ENCODE data around the gene SAMD4A.

Gene SAMD4A

DNA sequence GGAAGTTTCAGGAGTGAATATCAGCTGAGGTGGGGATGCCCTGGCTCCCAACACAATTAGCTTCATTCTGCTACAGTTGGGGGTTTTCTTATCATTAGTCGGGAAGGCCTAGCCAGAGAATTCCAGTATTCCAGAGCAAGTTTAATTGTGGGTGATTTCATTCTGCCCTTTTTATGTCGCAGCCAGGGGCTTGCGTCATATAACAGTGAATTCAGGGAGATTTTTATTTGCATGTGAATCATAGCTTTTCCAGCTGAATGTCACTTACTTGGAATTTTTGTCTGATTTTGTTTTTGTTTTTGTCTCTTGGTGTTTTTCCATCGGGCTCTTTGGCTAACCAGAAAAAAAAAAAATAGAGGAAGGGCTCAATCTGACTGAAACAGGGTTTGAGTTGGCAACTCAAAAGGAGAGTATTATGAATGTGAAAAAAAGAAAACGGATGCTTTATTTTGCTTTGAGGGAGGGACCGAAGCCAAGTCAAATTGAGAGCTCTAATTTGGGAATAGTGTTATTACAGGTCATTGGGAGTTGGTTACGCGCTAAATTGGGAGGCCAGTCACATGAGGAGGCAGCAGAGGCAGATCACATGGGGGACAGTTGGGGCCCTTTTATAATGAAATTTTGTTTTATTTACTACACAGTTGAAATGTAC, 119.4 kb downstream of the SAMD4A start:
- peak; percentile 92 for DNase-seq

DNA sequence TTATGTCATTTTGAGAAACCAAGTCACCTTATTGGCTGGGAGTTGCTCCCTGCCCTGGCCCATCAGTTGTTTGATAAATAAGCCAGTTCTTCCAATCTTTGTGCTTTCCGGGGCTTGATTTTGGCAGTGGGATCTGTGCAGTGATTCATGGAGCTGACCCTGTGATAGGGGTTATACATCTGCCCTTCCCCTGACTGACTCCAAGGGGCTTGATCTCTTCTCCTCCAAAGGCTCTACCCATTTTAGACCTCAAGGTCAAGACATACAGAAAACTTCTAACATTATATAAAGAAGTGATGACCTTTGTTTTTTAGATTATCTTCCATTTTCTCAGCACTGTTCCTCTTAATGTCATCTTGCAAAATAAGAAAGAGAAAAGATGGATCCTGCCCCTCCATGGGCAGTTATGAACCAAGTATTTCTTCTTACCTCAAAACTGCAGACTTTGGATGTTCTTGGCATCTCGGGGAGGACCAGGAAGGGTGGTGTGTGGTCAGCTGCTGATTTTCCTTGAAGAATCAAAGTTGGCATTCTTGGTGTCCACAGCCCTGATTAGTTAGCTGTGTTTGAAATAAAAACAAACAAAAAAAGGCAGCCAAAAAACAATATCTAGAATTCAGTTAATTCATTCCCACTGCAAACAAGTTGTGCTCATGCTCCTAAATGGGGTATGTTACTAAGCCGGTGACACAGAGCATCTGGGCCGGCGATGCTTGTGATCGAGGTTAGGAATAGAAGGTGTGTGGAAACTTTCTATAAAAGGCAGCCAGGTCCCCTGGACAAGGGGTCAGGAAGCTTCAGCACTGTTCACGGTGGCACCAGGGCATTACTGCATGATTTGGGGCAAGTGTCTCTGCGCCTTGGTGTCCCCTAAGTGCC, 120.2 kb downstream of the SAMD4A start:
- DNase-seq = no peak

DNA sequence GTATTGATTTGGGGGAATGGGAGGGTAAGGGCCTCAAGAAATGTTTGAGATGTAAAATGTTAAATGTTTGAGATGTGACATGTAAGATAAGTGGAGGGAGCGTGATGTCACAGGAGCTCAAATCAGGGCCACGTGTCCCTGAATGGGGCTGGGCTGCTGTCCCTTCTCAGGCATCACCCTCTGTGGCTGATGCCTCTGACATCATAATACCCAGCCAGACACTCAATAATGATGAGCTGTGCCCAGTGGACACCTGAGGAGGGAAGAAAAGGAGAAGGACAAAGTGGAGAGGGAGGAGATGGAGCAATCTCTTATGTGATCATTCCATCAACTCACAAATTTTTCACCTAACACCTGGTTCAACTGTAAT, 120.8 kb downstream of the SAMD4A start:
- no peak for DNase-seq

DNA sequence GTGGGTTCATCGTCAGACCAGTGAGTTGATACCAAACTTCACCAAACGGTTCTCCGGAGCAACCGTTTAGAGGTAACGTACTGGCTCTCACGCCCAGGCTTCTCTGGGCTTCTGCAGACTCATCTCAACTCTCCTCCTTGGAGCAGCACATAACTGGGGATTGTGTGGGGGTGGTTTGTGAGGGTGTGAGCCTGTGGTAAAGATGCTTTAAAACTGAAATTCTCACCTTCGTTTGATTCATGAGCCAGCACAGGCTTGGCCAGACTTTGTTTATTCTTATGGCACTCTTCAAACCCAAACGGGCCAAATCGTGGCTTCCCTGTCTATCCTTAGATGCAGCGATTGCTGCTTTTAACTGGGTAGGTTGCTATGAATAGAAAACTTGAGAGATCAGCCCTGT, 121.3 kb downstream of the SAMD4A start:
- no peak for DNase-seq

DNA sequence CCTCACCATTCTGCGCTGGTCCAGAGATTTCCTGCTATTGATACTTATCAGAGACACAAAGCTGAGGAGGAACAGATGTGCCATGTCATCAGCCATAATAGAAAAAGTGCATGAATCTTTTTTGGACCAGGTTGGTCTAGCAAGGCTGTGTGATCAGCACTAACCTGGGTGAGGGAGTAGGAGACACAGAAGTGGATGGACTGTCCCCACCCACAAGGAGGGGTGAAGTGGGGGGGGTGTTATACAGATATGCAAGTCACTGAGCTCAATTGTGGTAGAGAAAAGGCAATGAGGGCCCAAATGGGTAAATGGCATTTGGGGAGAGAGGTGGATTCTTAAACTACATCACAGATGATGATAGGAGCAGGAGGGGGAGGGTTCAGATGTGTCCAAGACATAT, 123.0 kb downstream of the SAMD4A start:
- no peak for DNase-seq

DNA sequence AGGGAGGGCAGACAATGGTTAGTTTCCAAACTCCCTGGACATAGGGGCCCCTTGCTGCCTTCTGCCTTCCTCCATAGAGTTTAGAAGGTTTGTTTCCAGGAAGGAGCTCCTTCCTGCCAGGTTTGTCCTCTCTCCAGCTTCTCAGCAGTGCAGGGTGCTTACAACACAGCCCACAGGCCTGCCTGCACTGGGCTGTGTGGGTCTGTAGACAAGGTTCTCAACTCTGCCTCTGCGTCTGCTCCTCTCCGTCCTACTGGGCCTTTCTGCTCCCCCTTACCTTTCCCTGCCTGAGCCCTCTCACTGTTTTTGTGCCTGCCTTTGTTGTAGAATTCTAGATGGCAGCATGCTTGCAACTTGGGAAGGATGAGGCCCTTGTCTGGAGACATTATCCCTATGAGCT, 124.0 kb downstream of the SAMD4A start:
- DNase-seq = no peak

DNA sequence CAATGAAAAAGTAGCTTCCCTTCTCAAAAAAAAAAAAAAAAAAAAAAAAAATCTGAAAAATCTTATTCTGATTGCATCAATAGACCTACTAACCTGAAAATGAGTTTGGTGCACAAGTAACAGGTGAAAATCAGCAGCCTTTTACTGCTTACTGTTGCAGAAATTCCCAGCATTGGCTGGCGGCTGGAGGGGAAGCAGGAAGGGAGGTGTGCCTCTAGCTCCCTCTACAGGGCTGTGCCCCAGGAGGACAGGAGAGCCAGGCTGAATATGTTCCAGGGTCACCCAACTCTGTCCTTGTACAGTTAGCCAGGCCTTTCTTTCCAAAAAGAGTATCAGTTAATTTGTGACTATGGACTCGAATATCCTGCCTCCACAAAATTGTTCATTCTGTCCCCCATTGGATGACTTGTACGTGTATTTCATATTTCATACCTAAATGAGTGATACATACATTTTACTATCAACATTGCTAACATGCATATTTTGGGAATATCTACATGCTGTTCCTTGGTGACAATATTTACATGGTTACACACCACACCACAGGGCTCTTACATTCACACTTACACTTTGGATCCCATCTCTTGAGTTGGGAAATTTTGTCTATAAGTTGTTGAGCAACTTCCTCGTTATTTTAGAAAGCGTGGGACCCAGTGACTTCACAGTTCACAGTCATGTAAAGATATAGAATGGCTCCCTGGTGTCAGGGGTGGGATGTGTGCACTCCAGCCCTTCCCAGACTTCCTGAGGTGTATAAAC, 124.8 kb downstream of the SAMD4A start:
- DNase-seq = peak; percentile 68

DNA sequence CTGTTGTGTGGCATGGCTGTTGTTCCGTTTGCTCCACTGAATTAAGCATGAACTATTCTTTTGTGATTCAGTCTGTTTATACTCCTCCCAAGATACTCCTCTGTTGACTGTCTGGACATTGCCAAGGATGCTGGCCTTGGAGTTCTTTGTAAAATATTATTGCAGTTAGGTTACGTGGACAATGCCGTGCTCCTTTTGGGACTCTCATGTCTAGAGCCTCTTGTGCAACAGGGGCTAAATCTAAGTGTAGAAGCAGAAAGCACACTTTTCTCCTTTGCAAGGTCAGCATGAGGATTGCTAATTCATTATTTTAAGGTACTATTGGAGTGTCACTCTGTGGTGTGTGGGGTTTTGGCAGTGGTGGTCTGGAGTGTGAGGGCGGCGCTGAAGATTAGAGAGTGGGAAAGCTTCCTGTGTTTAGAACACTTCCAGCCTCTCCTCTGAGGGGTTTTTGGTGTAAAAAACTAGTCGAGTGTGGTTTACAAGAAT, 125.4 kb downstream of the SAMD4A start:
- DNase-seq = no peak

DNA sequence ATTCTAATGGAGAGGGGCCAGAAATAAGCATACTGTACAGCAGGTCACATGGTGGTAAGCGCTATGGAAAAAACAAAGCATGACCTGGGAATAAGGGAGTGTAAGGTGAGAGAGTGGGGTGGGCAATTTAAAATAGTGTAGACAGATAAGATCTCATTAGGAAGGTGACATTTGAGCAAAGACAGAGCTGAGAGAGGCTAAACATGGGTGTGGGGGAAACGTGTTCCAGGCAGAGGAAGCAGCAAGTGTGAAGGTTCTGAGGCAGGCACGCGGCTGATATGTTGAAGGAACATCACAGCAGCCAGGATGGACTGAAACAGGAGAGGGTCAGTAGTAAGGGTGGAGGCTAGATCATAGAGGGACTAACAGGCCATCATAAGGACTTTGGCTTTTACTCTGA, 126.8 kb downstream of the SAMD4A start:
- no peak for DNase-seq

DNA sequence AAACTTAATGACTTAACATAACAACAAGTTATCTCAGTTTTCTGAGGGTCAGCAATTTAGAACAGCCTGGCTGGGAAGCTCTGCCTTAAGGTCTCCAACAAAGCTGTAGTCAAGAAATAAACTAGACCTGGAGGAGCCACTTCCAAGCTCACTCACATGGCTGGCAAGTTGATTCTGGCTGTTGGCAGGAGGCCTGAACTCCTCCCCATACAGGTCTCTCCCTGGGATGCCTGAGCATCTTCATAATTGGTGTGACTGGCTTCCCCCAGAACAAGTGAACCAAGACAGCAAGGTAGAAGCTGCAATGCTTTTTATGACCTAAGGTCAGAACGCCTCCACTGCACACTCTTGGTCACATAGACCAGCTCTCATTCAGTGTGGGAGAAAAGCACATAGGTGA, 128.3 kb downstream of the SAMD4A start:
- no peak for DNase-seq

DNA sequence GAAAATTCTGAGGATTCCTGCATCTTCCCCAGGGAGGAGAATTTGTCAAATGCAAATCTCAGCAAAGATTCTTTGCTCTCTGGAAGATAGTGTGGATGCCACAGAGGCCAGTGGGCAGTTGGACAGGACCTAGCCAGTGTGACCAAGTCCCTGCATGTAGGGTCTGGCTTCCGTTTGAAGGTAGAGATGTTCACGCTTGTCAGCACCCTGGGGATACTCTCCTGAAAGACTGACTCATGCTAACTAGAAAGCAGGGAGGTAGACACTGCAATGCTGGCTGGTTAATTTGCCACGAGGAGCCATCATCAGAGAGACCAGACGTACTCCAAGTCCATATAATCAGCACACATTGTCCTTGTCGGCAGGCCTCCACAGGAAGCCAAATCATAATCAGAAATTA, 130.1 kb downstream of the SAMD4A start:
- DNase-seq = no peak

DNA sequence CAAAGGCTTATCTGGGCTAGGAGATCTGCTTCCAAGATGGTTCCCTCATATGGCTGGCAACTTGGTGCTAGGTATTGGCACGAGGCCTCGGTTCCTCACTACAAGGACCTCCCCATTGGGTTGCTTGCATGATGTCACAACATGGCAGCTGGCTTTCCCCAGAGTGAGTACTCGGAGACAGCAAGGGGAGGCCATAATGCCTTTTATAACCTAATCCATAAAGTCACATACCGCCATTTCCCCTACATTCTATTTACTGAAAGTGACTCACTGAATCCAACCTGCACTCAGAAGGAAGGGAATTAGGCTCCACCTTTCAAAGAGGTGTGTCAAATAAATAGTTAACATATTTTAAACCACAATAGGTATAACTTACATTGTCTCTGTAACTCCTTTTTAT, 130.9 kb downstream of the SAMD4A start:
- no peak for DNase-seq

DNA sequence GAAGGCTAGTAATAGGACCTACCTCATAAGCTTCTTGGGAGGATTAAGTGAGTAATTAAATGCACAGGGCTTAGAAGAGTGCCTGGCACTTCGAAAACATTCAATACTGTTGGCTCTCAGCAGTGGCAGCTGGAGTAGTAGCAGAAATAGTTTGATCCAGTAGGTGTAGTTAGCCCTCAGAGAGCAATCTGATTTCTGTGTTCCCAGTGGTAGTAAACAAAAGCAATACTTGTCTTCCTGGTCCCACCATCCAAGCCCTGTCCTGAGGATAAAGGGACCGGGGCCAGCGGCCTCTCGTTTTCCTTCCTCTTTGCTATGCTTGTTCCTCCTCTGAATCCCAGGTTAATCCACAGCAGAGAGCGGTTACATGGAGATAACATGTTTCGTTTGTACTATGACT, 131.6 kb downstream of the SAMD4A start:
- DNase-seq = no peak

DNA sequence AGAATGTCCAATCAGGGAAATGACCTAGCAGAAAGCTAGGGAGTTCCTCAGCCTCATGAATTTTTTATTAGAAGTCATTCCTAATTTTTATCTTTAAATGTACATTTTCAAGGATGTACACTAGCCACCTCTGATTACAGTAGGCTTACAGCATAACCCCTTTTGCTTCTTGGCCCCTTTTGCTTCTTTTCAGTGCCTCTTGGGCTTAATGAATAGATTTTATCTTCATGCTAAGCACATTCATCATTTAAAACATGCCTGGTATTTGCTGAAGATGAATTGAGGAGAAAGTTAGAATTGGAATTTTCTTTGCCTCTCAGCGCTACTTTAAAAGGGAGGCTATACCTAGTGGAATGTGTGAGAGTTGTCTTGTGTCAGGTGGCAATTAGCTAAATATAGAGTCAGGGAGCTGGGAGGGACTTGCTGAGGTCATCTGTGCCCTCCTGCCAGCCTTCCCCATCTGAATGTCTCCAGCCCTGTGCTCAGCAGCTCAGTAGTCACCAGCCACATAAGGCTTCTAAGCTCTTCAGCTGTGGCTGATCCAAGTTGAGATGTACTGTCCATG, 132.1 kb downstream of the SAMD4A start:
- DNase-seq = peak; percentile 50

DNA sequence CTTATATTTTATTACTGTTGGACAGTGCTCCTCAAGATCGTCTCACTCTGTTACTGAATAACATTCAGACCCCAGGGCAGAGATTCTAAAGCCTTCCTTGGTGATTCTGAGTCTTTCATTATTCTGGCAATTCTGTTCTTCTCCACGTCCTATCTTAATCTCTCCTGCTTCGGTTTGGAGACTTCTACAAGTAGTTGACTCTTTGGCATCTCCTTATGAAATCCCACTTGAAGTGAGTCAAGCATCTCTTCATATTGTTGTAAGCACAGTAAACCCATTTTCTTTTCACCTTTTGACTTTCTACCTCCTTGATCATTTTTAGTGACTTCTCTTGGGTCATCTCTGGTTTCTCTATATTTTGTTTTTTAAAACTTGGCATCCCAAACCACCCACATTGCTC, 132.8 kb downstream of the SAMD4A start:
- DNase-seq = no peak

DNA sequence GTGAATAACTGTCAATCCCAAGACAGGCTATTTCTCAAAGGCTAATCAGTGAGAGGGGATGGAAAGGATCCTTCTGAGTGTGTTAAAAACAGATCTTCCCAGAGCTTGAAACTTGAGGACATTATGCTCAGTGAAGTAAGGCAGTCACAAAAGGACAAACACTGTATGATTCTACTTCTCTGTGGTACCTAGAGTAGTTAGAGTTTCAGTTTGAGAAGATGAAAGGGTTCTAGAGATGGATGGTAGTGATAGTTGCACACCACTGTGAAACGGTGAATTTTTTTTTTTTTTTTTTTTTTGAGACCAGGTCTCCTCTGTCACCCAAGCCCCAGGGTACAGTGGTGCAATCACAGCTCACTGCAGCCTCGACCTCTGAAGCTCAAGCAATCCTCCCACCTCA, 133.8 kb downstream of the SAMD4A start:
- DNase-seq = no peak

DNA sequence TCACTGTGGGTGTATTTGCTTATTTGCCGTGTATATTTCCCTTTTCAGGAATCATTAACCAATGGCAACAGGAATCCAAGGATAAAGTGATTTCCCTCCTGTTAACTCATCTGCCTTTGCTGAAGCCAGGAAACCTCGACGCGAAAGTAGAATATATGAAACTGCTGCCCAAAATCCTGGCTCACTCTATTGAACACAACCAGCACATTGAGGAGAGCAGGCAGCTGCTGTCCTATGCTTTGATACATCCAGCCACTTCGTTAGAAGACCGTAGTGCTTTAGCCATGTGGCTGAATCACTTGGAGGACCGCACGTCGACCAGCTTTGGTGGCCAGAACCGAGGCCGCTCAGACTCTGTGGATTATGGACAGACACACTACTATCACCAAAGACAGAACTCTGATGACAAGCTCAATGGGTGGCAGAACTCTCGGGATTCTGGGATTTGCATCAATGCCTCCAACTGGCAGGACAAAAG, 135.1 kb downstream of the SAMD4A start:
- no peak for DNase-seq

DNA sequence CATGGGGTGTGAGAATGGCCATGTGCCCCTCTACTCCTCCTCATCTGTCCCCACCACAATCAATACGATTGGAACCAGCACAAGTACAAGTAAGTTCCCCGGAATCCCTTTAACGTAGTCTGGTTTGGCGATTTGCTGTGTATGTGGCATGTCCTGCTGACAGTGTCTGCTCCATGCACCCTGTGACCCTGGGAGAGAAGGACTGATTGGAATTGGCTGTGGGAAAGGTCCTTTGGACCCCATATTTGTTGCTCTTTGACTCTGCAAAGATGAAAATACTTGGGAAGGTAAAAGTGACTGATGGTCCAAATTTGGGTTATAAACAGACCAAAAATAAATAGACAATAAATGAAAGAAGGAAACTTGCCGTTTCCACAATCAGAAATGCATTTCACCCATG, 135.6 kb downstream of the SAMD4A start:
- DNase-seq = no peak

DNA sequence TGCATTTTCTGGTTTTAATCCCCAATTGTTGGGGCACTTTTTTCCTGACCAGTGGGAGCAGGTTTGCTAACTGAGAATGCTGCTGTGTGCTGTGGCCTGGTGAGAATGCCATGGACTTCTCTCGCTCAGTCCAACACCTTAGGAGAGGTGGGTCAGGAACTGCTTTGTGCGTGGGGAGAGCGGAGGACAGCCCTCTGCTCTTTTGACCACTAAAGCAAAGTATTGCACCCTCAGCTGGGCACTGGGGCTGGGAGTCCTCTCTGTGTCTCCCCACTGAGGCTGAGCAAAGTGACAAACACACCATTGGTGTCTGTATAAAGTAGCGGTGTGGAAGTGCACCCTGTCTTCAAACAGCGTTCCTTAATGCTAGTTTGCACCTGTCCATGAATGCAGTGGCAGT, 136.2 kb downstream of the SAMD4A start:
- no peak for DNase-seq

DNA sequence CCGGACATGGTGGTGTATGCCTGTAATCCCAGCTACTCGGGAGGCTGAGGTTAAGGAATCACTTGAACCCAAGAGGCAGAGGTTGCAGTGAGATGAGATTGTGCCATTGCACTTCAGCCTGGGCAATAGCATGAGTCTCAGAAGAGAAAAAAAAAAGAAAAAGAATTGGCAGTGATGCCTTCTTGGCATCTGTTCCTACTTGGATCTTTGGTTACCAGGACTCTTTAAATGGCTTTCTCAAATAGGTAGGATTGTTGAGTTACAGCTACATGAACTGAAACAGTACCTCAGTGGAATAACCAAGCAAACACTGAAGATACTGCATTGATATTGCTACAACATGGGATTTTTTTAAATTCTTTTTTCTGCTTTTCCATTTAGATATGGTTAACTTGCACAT, 136.8 kb downstream of the SAMD4A start:
- no peak for DNase-seq

DNA sequence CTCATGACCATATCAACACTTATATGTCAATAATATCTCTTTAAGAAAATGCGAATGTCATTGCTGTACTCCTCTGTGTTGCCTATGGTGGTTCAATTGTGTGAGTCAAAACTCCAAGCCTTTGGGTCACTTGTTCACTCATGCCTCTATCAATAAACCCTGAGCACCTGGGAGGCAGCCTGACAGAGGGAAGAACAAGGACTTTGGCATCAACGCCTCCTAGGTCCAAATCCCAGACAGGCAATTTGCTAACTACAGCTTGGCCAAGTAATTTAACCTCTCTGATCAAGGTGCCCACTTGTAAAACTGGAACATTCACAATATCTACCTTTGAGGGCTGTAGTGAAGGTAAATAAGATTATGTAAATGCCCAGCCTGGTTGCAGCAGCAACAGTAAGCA, 137.8 kb downstream of the SAMD4A start:
- no peak for DNase-seq

DNA sequence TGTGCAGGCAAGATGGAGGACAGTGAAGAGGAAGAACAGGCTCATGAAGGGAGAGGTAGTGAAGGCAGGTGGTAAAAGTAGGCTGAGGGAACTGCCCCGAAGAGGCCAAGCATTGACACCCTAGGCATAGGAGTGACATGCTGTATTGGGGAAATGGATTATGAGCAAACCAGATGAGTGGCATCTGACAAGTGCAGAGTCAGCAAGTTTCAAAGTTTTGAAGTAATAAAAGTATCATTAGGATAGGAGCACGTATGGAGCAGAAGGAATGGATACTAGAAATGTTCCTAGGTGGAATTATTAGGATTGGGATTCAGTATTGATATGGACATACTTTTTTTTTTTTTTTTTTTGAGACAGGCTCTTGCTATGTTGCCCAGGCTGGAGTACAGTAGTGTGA, 139.8 kb downstream of the SAMD4A start:
- no peak for DNase-seq

DNA sequence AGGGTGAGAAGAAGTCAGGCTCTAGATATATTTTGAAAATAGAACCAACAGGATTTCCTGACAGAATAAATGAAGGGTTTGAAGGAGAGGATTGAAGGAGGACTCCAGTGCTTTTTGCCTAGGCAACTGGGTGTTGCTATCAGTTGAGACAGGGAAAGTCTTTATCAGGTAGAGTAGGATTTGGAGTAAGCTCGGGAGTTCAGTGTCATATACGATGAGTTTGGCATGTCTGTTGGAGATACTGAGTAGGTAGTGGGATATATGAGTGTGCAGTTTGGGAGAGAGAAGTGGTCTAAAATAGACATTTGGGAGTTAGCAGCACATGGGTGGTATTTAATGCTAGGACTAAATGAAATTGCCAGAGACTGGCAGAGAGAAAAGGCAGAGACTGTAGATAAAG, 141.2 kb downstream of the SAMD4A start:
- DNase-seq = no peak

Data from fibroblast of skin of right biceps (primary cell).